Lower lobe of right lung (tissue), 2 donors: ENCODE measurements around the gene NADSYN1. TPM values are rescaled to one million over a fixed set of nuclear protein-coding genes. Genes with fewer than 3 reads are reported as not detected.

Experiments
- ATAC-seq, 2 donors: fragments of 200-7000 bp; cut with Tn5 transposase; one replicate each; pipeline ENCODE4 v1.9.1; 2020 to 2022; ENCODE audit warnings: mild to moderate bottlenecking in 2 of 2, moderate library complexity in 2 of 2
- DNase-seq: peaks from one replicate; pipeline ENCODE4 v3.0.0-alpha.2; 2020
- H3K27ac ChIP-seq: fragments of 200-600 bp; one replicate; pipeline ENCODE4 v1.8.0; 2022
- H3K27me3 ChIP-seq: fragments of 200-600 bp; one replicate; pipeline ENCODE4 v1.8.0; 2022; ENCODE audit warnings: low read depth
- H3K36me3 ChIP-seq: fragments of 200-600 bp; one replicate; pipeline ENCODE4 v1.8.0; 2022; ENCODE audit warnings: mild to moderate bottlenecking
- H3K4me1 ChIP-seq: fragments of 200-600 bp; one replicate; pipeline ENCODE4 v1.8.0; 2022
- H3K4me3 ChIP-seq: fragments of 200-600 bp; one replicate; pipeline ENCODE4 v1.8.0; 2022; ENCODE audit warnings: mild to moderate bottlenecking
- H3K9me3 ChIP-seq: fragments of 200-600 bp; one replicate; pipeline ENCODE4 v1.8.0; 2022
- intact Hi-C: fragments of 100-400 bp; cut with DNase I; formaldehyde crosslinking; loops from one replicate; pipeline ENCODE4 v1.11.0; 2022
- total RNA-seq: library from RNA; stranded (reverse); fragmentation: NEBNext Ultra II Directional; extraction: Animal tissue kit (Norgen Biotek cat#: 25700); gene quantifications from one replicate; pipeline ENCODE4 v1.2.1, GENCODE V29; 2021
- TF ChIP-seq, protein P1 (sequence below): fragments of 200-600 bp; IDR thresholded peaks from one replicate; pipeline ENCODE4 v1.8.0; 2022; ENCODE audit warnings: antibody characterized with exemption, mild to moderate bottlenecking
- donor health status: DM: no; HTN: yes; CAD: no; lungs with severe emphysema.

NADSYN1 gene
- total RNA-seq, 1 donor from 2014 or later = 95.0 TPM

DNA sequence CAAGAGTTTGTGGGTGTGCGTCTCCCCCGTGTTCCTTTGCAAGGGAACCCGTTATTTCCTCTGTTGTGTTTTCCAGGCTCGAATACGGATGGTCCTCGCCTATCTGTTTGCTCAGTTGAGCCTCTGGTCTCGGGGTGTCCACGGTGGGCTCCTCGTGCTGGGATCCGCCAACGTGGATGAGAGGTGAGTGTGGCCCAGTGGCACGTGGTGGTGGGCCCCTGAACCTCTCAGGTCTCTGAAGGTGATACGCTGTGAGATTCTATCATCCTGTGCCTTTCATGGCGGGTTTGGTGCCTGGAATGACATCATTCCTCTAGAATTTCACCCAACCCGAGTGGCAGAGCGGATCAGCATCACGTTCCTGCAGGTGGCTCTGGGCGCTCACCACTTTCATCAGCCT is 32.5 kb downstream of the NADSYN1 start:
- intact Hi-C loops = no loop called here
- Histone ChIP-seq H3K27me3 (no peaks in the 10 kb centered on the region), H3K9me3 (no peaks in the 10 kb centered on the region), H3K36me3 (peaks cover 85% of the 10 kb centered on the region), H3K4me3 (no peak overlapping the region), H3K27ac (no peak overlapping the region), H3K4me1 (peaks cover 17% of the 10 kb centered on the region)
- TF ChIP-seq, protein P1, sequence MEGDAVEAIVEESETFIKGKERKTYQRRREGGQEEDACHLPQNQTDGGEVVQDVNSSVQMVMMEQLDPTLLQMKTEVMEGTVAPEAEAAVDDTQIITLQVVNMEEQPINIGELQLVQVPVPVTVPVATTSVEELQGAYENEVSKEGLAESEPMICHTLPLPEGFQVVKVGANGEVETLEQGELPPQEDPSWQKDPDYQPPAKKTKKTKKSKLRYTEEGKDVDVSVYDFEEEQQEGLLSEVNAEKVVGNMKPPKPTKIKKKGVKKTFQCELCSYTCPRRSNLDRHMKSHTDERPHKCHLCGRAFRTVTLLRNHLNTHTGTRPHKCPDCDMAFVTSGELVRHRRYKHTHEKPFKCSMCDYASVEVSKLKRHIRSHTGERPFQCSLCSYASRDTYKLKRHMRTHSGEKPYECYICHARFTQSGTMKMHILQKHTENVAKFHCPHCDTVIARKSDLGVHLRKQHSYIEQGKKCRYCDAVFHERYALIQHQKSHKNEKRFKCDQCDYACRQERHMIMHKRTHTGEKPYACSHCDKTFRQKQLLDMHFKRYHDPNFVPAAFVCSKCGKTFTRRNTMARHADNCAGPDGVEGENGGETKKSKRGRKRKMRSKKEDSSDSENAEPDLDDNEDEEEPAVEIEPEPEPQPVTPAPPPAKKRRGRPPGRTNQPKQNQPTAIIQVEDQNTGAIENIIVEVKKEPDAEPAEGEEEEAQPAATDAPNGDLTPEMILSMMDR = no peak
- DNase-seq (no peak), ATAC-seq (no peak)

DNA sequence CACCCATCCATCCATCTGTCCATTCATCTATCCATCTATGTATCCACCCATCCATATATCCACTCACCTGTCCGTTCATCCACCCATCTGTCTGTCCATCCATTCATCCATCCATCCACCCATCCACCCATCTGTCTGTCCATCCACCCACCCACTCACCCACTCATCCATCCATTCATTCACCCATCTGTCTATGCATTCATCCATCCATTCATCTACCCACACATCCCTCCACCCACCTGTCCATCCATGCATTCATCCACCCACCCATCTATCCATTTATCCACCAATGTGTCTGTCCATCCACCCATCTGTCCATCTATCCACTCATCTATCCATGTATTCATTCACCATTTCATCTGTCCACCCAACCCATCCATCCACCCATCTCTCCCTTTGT is 33.3 kb downstream of the NADSYN1 start:
- Histone ChIP-seq H3K4me3 (no peak overlapping the region), H3K4me1 (peaks cover 17% of the 10 kb centered on the region), H3K27ac (no peak overlapping the region), H3K36me3 (peaks cover 85% of the 10 kb centered on the region), H3K9me3 (no peaks in the 10 kb centered on the region), H3K27me3 (no peaks in the 10 kb centered on the region)
- TF ChIP-seq, protein P1 = no peak
- ATAC-seq (no peak), DNase-seq (no peak)
- intact Hi-C loops = no loop called here

DNA sequence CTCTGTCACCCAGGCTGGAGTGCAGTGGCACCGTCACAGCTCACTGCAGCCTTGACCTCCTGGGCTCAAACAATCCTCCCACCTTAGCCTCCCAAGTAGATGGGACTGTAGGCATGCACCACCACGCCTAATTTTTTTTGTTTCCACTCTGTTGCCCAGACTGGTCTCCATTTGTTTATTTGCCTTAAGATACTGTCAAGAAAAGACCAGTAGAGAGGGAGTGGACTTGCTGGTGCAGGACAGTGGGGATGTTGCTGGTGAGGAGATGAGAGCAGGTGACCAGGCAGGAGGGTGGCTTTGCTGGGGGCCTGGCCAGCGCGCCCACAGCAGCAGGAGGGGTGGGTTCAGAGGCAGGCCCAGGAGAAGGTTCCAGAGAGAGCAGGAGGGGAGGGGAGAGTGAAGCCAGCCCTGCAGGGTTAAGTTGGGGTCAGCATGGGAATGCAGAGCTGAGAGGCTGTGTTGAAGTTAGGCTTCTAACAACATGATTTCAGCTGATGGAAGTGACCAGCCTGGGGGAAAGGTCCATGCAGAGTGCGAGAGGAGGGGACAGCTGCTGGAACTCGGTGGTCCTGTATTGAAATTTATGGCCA is 35.8 kb downstream of the NADSYN1 start:
- ATAC-seq (no peak), DNase-seq (no peak)
- Histone ChIP-seq H3K9me3 (no peaks in the 10 kb centered on the region), H3K4me3 (no peak overlapping the region), H3K27ac (no peak overlapping the region), H3K27me3 (no peaks in the 10 kb centered on the region), H3K36me3 (peaks cover 87% of the 10 kb centered on the region), H3K4me1 (peaks cover 17% of the 10 kb centered on the region)
- intact Hi-C loops = no loop called here
- TF ChIP-seq, protein P1 = no peak

DNA sequence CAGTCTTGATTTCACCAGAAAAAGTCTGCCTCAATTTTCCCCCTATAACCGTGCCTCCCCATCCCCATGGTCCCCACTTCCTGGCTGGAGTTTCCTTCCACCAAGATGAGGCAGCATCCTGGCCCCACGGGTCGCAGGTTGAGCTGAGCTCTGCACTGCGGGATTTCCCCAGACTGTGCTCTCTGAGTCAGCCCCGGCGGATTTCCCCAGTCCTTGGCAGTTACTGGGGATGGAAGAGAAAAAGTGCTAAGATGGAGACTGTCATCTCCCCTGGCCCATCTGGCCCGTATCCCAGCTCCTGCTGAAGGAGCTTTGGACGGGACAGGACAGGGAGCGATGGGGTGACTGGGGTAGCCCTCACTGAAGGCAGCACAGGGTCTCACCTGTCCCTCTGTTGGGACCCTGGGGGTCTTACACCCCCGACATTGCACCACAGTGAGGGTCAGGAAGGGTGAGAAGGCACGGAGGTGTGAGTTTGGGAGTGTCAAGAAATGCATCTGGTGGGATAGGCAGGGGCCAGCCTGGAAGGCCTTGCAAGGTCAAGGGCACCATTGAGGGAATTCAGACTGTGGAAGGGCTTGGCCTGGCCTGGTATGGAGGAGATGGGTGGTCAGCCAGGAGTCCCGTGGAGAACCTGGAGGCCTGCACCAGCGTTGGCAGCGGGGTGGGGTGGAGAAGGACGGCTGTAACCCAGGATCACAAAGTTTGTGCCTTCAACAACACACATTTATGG is 36.5 kb downstream of the NADSYN1 start:
- Histone ChIP-seq H3K27ac (no peak overlapping the region), H3K4me3 (no peak overlapping the region), H3K9me3 (no peaks in the 10 kb centered on the region), H3K36me3 (peaks cover 87% of the 10 kb centered on the region), H3K27me3 (no peaks in the 10 kb centered on the region), H3K4me1 (peaks cover 17% of the 10 kb centered on the region)
- intact Hi-C loops = no loop called here
- TF ChIP-seq, protein P1 = no peak
- ATAC-seq = peak in 1 of 2 donors; percentile 16
- DNase-seq = no peak

DNA sequence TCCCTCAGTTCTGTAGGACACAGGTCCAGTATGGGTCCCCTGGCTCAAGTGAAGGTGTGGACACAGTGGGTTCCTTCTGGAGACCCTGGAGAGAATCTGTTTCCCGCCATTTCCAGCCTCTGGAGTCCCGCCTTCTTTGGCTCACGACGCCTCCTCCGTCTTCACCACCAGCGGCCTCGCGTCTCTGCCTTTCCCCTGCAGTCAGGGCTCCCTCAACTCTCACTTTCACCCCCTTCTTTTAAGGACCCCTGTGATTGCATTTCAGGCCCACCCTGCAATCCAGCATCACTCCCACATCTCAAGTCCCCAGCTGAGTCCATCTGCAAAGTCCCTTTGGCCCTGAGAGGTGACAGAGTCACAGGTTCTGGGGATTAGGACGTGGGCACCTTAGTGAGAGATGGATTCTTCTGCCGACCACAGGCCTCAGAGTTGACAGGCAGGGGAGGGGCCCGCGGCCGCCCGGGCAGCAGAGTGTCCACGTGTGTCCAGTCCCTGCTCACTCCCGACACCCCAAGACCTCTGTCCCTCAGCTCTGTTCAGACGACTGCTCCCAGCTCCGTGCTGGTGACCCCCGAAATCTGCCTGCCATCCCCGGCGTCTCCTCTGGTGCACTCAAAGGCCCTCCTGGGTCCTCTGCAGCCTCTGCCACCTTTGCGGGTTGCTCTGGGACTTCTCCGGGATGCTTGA is 37.2 kb downstream of the NADSYN1 start:
- Histone ChIP-seq H3K4me3 (no peak overlapping the region), H3K27me3 (no peaks in the 10 kb centered on the region), H3K4me1 (peaks cover 17% of the 10 kb centered on the region), H3K36me3 (peaks cover 87% of the 10 kb centered on the region), H3K27ac (no peak overlapping the region), H3K9me3 (no peaks in the 10 kb centered on the region)
- DNase-seq (no peak), ATAC-seq (no peak)
- intact Hi-C loops = no loop called here
- TF ChIP-seq, protein P1 = no peak
